SK-N-SH treated with all-trans-retinoic acid at 6 μM for 48 hours (cell line): ENCODE measurements around the gene PKDCC.
A peak's percentile ranks its signal among the peaks of the same experiment; 100 is the strongest.

ENCODE experiments used
- ATAC-seq: fragments of 200-7000 bp; cut with Tn5 transposase; 3 replicates; pipeline ENCODE4 v1.9.1; 2020; ENCODE audit warnings: mild to moderate bottlenecking, moderate library complexity
- CREB5 ChIP-seq: fragments of 250-450 bp; sonication (Bioruptor Pico); IDR thresholded peaks from 2 replicates; pipeline ENCODE4 v1.5.1; 2020; ENCODE audit warnings: low read depth, mild to moderate bottlenecking, moderate library complexity
- ISL1 ChIP-seq: fragments of 250-450 bp; sonication (Bioruptor Pico); IDR thresholded peaks from 2 replicates; pipeline ENCODE4 v2.1.2; 2022; ENCODE audit warnings: mild to moderate bottlenecking, moderate library complexity
- PATZ1 ChIP-seq: fragments of 250-450 bp; sonication (Bioruptor Pico); IDR thresholded peaks from 2 replicates; pipeline ENCODE4 v1.8.0; 2020; ENCODE audit warnings: mild to moderate bottlenecking, moderate library complexity, borderline replicate concordance
- POU6F1 ChIP-seq: fragments of 250-450 bp; sonication (Bioruptor Pico); IDR thresholded peaks from 2 replicates; pipeline ENCODE4 v1.8.0; 2021; ENCODE audit warnings: low read depth, mild to moderate bottlenecking, moderate library complexity, borderline replicate concordance
- PPARA ChIP-seq: fragments of 250-450 bp; sonication (Bioruptor Pico); IDR thresholded peaks from 2 replicates; pipeline ENCODE4 v1.5.0; 2020; ENCODE audit warnings: mild to moderate bottlenecking, borderline replicate concordance
- RARB ChIP-seq: fragments of 250-450 bp; sonication (Bioruptor Pico); IDR thresholded peaks from 2 replicates; pipeline ENCODE4 v1.8.0; 2021; ENCODE audit warnings: mild to moderate bottlenecking, moderate library complexity
- TSHZ2 ChIP-seq: fragments of 250-450 bp; sonication (Bioruptor Pico); IDR thresholded peaks from 2 replicates; pipeline ENCODE4 v1.5.0; 2020; ENCODE audit warnings: mild to moderate bottlenecking, moderate library complexity
- ZC3H10 ChIP-seq: fragments of 250-450 bp; sonication (Bioruptor Pico); IDR thresholded peaks from 2 replicates; pipeline ENCODE4 v1.5.1; 2021; ENCODE audit warnings: mild to moderate bottlenecking, moderate library complexity
- ZNF70 ChIP-seq: fragments of 450-650 bp; formaldehyde crosslinking; IDR thresholded peaks from 2 replicates; pipeline ENCODE4 v1.5.0; 2020; ENCODE audit warnings: mild to moderate bottlenecking, moderate library complexity
- ZNF8 ChIP-seq: fragments of 450-650 bp; formaldehyde crosslinking; IDR thresholded peaks from 2 replicates; pipeline ENCODE4 v1.5.0; 2020; ENCODE audit warnings: mild to moderate bottlenecking, moderate library complexity

Gene PKDCC

GRCh38 chr2:42047488-42048298 lies at the start of gene PKDCC:
Gene PKDCC (plus strand): TSS chr2:42048021. CDS start chr2:42048200, 179 bp downstream.
- TF ChIP-seq TSHZ2 (CRISPR knock-in tag) (peak; percentile 59; the same call in 1 of the 2 replicates), PPARA (CRISPR knock-in tag) (no peak), ZNF70 (CRISPR knock-in tag) (0 out of 2 replicates have a peak, but pooled peaks have one; percentile 38), PATZ1 (CRISPR knock-in tag) (peak; percentile 6; the same call in 1 of the 2 replicates)
- peak; percentile 82 for ATAC-seq

- no peak for ATAC-seq
- no peak for TF ChIP-seq ZC3H10 (CRISPR knock-in tag)
- TF ChIP-seq ZNF70 (CRISPR knock-in tag) = no peak
- TF ChIP-seq ZNF8 (CRISPR knock-in tag) = no peak
- TF ChIP-seq PATZ1 (CRISPR knock-in tag) = no peak
- TF ChIP-seq ISL1 (CRISPR knock-in tag) = no peak
- no peak for TF ChIP-seq RARB (CRISPR knock-in tag)
- TF ChIP-seq POU6F1 (CRISPR knock-in tag) = no peak
- no peak for TF ChIP-seq CREB5 (CRISPR knock-in tag)
Observed at GRCh38 chr2:41998186-41999127, 49.4 kb upstream of the PKDCC start.

- ATAC-seq = no peak
- TF ChIP-seq ISL1 (CRISPR knock-in tag) (no peak), POU6F1 (CRISPR knock-in tag) (no peak)
Observed at GRCh38 chr2:41999128-41999480, 48.7 kb upstream of the PKDCC start.
